Large intestine (tissue), 3 donors: Measurements from ENCODE around the gene SMARCE1. TPM values are rescaled to one million over a fixed set of nuclear protein-coding genes. Genes with fewer than 3 reads are reported as not detected.

Experiments
- DNase-seq, 2 donors: peaks; one replicate each; pipeline versions ENCODE4 v3.0.0 to v3.0.0-alpha.2; 2013
- H3K27ac ChIP-seq: one replicate; pipeline ENCODE4 v1.5.1; 2013; ENCODE audit warnings: low read length
- H3K27me3 ChIP-seq: 2 replicates; pipeline ENCODE4 v1.6.1; 2013; ENCODE audit warnings: low read length; ENCODE audit not compliant: control insufficient read depth, insufficient read depth
- H3K36me3 ChIP-seq: 2 replicates; pipeline ENCODE4 v1.6.1; 2013; ENCODE audit warnings: low read length; ENCODE audit not compliant: control insufficient read depth, insufficient read depth
- H3K4me1 ChIP-seq: one replicate; pipeline ENCODE4 v1.6.1; 2013; ENCODE audit warnings: low read length; ENCODE audit not compliant: control insufficient read depth, insufficient read depth
- H3K4me3 ChIP-seq: one replicate; pipeline ENCODE4 v1.5.1; 2013; ENCODE audit warnings: low read length
- H3K9me3 ChIP-seq: one replicate; pipeline ENCODE4 v1.6.1; 2013; ENCODE audit warnings: mild to moderate bottlenecking, low read depth, low read length, moderate library complexity; ENCODE audit not compliant: control insufficient read depth
- whole genome bisulfite sequencing: methylation state at CpG from one replicate; pipeline ENCODE4 v1.1.5; 2013; ENCODE audit warnings: low lambda C conversion rate; ENCODE audit not compliant: insufficient coverage; 5-methylcytosine and 5-hydroxymethylcytosine counted together
- polyA plus RNA-seq: library from polyadenylated mRNA; unstranded; fragments of 120-200 nt; gene quantifications from one replicate; pipeline ENCODE4 v1.2.1, GENCODE V29; 2013

Gene SMARCE1
- polyA plus RNA-seq, 1 donor, result 127 TPM

DNA sequence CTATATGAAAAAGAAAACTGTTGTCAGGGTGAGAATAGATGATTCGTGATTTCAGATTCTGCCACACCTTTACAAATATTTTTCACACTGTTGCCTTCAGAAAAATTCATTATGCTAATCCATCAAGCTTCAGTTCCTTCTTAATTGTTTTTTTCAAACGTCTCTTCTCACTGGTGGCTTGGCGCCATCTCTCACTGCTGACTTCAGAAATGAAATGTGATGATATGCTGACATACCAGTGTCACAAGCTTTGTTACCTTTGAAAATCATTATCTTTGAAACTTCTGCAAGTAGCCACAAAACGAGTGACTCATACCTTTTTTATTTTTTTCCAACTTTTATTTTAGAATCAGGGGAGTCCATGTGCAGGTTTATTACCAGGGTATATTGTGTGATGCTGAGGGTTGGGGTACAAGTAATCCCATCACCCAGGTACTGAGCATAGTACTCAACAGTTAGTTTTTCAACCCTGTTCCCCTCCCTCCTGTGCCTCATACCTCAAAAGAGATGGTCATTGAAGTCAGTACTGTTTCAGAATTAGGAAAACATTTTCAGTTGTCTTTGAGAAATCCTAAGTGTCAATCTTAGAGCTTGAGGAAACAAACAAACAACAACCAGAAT is 31.4 kb upstream of the SMARCE1 start:
- 20% methylated on average over 1 of the region's 4 CpGs for whole genome bisulfite sequencing
- Histone ChIP-seq H3K27me3 (no peaks in the 10 kb centered on the region), H3K4me1 (no peaks in the 10 kb centered on the region), H3K27ac (no peak overlapping the region), H3K4me3 (no peak overlapping the region), H3K36me3 (no peaks in the 10 kb centered on the region), H3K9me3 (no peaks in the 10 kb centered on the region)
- DNase-seq, result no peak

DNA sequence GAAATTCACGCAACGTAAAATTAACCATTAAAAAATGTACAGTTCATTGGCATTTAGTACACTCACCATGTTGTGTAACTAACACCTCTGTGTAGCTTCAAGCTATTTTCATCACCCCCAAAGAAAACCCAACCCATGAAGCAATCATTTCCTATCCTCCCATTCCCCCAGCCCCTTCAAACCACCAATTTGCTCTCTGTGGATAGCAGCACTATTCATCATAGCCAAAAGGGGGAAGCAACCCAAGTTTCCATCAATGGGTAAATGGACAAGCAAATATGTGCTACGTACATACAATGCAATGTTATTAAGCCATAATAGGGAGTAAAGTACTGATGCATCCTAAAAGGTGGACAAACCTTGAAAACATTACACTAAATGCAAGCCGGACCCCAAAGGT is 28.3 kb upstream of the SMARCE1 start:
- no peak for DNase-seq
- H3K4me1 ChIP-seq, result no peaks in the 10 kb centered on the region
- H3K9me3 ChIP-seq, result no peaks in the 10 kb centered on the region
- H3K4me3 ChIP-seq, result no peak overlapping the region
- H3K27ac ChIP-seq, result no peak overlapping the region
- no peaks in the 10 kb centered on the region for H3K27me3 ChIP-seq
- no CpG with 5 or more reads among the region's 4 CpGs for WGBS
- no peaks in the 10 kb centered on the region for H3K36me3 ChIP-seq

GRCh38 chr17:40672654-40673053 is 25.0 kb upstream of the SMARCE1 start:
- Histone ChIP-seq H3K9me3 (no peaks in the 10 kb centered on the region), H3K27ac (no peak overlapping the region), H3K27me3 (no peaks in the 10 kb centered on the region), H3K4me3 (no peak overlapping the region), H3K36me3 (no peaks in the 10 kb centered on the region), H3K4me1 (no peaks in the 10 kb centered on the region)
- 100% methylated on average over 2 of the region's 2 CpGs for WGBS
- DNase-seq, result no peak

GRCh38 chr17:40671282-40671681 is 23.7 kb upstream of the SMARCE1 start:
- WGBS, result 56% methylated on average over 2 of the region's 4 CpGs
- Histone ChIP-seq H3K4me1 (peaks cover 4% of the 10 kb centered on the region), H3K9me3 (no peaks in the 10 kb centered on the region), H3K4me3 (no peak overlapping the region), H3K27ac (no peak overlapping the region), H3K27me3 (no peaks in the 10 kb centered on the region), H3K36me3 (no peaks in the 10 kb centered on the region)
- DNase-seq, result no peak

DNA sequence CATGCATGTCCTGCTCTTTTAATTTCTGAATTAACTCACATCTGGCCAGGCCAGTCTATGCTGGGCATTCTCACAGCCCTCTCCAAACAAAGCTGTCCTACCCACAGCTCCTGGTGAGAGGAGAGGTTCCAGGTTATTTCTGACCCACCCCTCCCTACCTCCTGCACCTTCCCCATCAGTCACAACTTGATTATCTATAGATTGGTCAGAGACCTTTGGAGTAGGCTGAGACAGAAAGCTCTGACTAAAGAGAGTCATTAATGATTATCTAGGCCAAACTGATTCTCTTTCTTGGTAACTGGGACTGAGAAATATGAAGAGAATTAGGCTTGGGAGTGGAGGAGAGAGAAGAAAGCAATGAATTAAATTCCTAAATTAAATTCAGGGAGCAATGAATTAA is 18.7 kb upstream of the SMARCE1 start:
- H3K9me3 ChIP-seq, result no peaks in the 10 kb centered on the region
- H3K4me3 ChIP-seq, result no peak overlapping the region
- no peaks in the 10 kb centered on the region for H3K27me3 ChIP-seq
- H3K27ac ChIP-seq, result no peak overlapping the region
- DNase-seq, result peak; percentile 30 to 60
- peaks cover 10% of the 10 kb centered on the region for H3K4me1 ChIP-seq
- no peaks in the 10 kb centered on the region for H3K36me3 ChIP-seq

- Histone ChIP-seq H3K36me3 (no peaks in the 10 kb centered on the region), H3K27me3 (no peaks in the 10 kb centered on the region), H3K27ac (no peak within 1 kb of the TSS), H3K4me3 (peak within 1 kb of the TSS; percentile 11), H3K4me1 (peaks cover 10% of the 10 kb centered on the region), H3K9me3 (no peaks in the 10 kb centered on the region)
- no CpG with 5 or more reads among the region's 12 CpGs for WGBS
- peak in 1 of 2 donors; percentile 34 for DNase-seq
Measured at GRCh38 chr17:40664582-40665333, 17.1 kb upstream of the SMARCE1 start, which contains the start of gene KRT222. Gene KRT222, minus strand, starts transcription at chr17:40665177. Its CDS starts 78 bp downstream, at chr17:40665099.

- DNase-seq, result no peak
- no peaks in the 10 kb centered on the region for H3K27me3 ChIP-seq
Measured at GRCh38 chr17:40663252-40663651, 15.6 kb upstream of the SMARCE1 start.

DNA sequence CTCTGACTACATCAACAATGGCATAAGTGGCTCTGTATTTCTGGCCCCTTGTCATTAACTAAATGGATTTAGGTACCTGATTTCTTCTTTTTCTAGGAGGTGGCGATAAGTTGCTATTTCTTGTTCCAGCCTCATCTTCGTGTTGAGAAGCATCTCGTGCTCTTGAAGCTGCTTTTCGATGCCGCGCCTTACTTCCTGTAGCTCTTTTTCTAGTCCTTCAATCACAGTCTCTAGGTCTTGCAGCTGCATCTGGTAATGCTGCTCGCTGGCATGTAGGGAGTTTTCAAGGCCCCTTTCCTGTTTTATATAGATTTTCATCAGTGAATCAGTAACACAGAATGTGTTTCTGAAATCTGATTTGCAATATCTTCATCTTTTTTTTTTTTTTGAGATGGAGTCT is 12.3 kb upstream of the SMARCE1 start:
- Histone ChIP-seq H3K9me3 (no peaks in the 10 kb centered on the region), H3K4me1 (no peaks in the 10 kb centered on the region)
- DNase-seq, result no peak

More at GRCh38 chr17:40663252-40663651, 15.6 kb upstream of the SMARCE1 start:
- WGBS, result no CpG with 5 or more reads among the region's 3 CpGs
- no peaks in the 10 kb centered on the region for H3K36me3 ChIP-seq
- H3K9me3 ChIP-seq, result no peaks in the 10 kb centered on the region
- H3K4me3 ChIP-seq, result no peak overlapping the region
- no peak overlapping the region for H3K27ac ChIP-seq
- peaks cover 10% of the 10 kb centered on the region for H3K4me1 ChIP-seq

GRCh38 chr17:40658396-40658795 is 10.8 kb upstream of the SMARCE1 start:
- Histone ChIP-seq H3K4me1 (no peaks in the 10 kb centered on the region), H3K27me3 (no peaks in the 10 kb centered on the region), H3K9me3 (no peaks in the 10 kb centered on the region), H3K36me3 (no peaks in the 10 kb centered on the region), H3K4me3 (no peak overlapping the region), H3K27ac (no peak overlapping the region)
- no peak for DNase-seq

More for the DNA sequence above, 12.3 kb upstream of the SMARCE1 start:
- Histone ChIP-seq H3K27ac (no peak overlapping the region), H3K36me3 (no peaks in the 10 kb centered on the region), H3K27me3 (no peaks in the 10 kb centered on the region), H3K4me3 (no peak overlapping the region)
- WGBS, result 100% methylated on average over 1 of the region's 7 CpGs

DNA sequence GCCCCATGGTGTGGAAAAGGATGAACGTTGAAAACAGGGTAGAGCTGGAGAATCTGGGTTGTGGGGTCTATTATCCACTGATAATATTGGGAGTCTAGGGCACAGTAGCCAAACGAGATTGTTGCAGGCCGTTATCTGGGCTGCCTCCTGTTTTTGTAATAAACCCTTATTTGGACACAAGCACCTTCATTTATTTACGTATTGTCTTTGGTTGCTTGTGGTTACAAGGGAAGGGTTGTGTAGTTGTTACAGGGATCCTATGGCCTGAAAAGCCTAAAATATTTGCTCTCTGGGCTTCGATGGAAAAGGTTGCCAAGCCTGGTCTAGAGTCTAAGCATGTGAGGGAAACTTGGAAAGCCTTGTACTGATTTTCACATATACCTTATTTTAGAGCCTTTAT is 4.3 kb upstream of the SMARCE1 start:
- Histone ChIP-seq H3K9me3 (no peaks in the 10 kb centered on the region), H3K4me1 (no peaks in the 10 kb centered on the region), H3K4me3 (no peak overlapping the region), H3K36me3 (no peaks in the 10 kb centered on the region), H3K27me3 (no peaks in the 10 kb centered on the region), H3K27ac (no peak overlapping the region)
- no peak for DNase-seq
- 83% methylated on average over 1 of the region's 5 CpGs for WGBS
